Measurements from ENCODE around the gene FAM241B. TPM values are rescaled to one million over a fixed set of nuclear protein-coding genes. Genes with fewer than 3 reads are reported as not detected.

Gene FAM241B
- total and polyA plus RNA-seq, 2 donors from 2014 or later: 7.6 to 23.7 TPM

DNA sequence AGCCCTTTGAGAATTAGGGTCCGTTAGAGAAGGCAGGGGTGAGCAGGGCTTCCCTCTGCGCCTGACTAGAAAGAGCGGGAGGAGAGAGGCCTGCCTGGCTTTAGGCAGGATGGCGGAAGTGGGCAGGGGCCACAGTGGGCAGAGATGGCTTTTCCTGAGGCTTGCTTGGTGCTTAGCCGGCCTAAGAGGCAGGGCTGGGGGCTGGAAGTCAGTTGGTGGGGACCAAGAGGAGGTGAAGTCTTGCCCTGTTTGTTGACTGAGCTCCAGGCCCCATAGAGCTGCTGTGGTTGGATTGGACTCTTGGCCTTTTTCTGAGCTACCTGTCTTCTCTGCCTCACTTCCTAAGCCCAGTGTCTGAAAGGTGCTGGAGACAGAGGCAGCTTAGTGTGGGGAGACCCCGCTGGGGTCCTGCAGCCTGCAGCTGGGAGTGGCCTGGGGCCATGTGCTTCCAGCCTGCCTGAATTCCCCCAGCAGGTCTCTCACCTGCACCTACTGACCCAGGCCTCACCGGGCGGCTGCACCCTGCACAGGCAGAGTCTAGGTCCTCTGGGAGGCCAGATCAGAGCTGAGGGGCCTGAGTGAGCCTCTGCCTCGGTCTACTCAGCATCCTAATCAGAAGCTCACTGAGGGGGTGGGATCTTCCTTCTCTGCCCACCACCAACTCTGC lies 4.8 kb downstream of the FAM241B start:
- H3K27ac ChIP-seq (ENCODE audit: low read depth in 2 of 2, low read length in 2 of 2): no peak overlapping the region
- no peaks in the 10 kb centered on the region for H3K9me3 ChIP-seq (ENCODE audit: control insufficient read depth in 2 of 3, insufficient read depth in 1 of 3, low read length in 3 of 3)
- peaks cover 0 to 4% (median 0%) of the 10 kb centered on the region in 3 donors for H3K4me1 ChIP-seq (ENCODE audit: control insufficient read depth in 2 of 3, insufficient read depth in 2 of 3, low read depth in 1 of 3, low read length in 3 of 3)
- intact Hi-C loops (cut with DNase I): loop anchor here (5.0 kb wide), 1 partner anchor 118 kb away; no protein-coding TSS in a partner anchor
- TF ChIP-seq, protein P1, sequence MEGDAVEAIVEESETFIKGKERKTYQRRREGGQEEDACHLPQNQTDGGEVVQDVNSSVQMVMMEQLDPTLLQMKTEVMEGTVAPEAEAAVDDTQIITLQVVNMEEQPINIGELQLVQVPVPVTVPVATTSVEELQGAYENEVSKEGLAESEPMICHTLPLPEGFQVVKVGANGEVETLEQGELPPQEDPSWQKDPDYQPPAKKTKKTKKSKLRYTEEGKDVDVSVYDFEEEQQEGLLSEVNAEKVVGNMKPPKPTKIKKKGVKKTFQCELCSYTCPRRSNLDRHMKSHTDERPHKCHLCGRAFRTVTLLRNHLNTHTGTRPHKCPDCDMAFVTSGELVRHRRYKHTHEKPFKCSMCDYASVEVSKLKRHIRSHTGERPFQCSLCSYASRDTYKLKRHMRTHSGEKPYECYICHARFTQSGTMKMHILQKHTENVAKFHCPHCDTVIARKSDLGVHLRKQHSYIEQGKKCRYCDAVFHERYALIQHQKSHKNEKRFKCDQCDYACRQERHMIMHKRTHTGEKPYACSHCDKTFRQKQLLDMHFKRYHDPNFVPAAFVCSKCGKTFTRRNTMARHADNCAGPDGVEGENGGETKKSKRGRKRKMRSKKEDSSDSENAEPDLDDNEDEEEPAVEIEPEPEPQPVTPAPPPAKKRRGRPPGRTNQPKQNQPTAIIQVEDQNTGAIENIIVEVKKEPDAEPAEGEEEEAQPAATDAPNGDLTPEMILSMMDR (IDR thresholded peaks at IDR 0.05; ENCODE audit: borderline replicate concordance, extremely low read depth, insufficient read depth): no peak
- FAIRE-seq: no peak
- H3K4me3 ChIP-seq (ENCODE audit: low read length in 3 of 3): no peak overlapping the region
- no peaks in the 10 kb centered on the region for H3K27me3 ChIP-seq (ENCODE audit: control insufficient read depth, insufficient read depth, low read length)
- no peak overlapping the region for H3K9ac ChIP-seq (ENCODE audit: low read length in 3 of 3)
- peak in 1 of 5 donors; percentile 6 for DNase-seq
- no peaks in the 10 kb centered on the region for H3K36me3 ChIP-seq (ENCODE audit: control insufficient read depth in 2 of 3, insufficient read depth in 3 of 3, low read length in 3 of 3)

DNA sequence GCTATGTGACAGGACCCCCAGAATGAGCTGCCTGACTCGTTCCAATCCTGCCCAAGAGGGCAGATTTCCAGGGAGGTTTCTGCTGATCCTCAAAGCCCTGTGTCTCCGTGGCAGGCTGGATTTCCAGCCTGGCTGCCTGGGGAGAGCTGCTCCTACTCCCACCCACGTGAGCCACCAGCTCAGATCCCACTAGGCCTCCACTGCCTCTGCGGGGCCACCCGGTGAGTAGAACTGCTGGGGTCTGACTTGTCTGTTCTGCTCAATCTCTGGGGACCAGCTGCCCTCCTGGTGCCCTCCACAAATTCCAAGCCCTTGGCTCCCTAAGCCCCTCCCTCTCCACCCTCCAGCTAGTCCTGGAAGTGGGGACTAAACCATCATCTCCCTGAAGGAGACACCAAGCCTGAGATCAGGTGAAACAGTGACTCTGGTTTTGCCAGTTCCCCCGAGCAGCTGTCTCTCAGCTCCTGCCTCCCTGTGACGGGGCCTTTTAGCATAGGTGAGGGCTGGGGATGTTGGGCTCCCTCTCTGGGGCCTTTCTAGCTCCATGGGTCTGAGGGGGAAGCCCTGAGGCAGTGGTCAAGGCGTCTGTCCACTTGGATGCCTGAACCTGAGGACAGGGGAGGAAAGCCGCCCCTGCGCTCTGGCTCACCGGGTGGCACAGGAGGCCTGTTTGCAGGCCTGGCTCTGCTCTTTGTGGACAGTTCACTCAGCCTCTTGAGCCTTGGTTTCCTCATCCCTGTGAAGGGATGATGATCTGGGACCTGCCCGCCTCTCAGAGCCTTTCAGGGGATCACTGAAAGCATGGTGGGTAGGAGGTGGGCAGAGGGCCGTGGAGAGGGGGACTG lies 5.6 kb downstream of the FAM241B start:
- DNase-seq (no peak), FAIRE-seq (no peak)
- Histone ChIP-seq H3K9ac (ENCODE audit: low read length in 3 of 3) (no peak overlapping the region), H3K4me1 (ENCODE audit: control insufficient read depth in 2 of 3, insufficient read depth in 2 of 3, low read depth in 1 of 3, low read length in 3 of 3) (peaks cover 0 to 2% (median 0%) of the 10 kb centered on the region in 3 donors), H3K36me3 (ENCODE audit: control insufficient read depth in 2 of 3, insufficient read depth in 3 of 3, low read length in 3 of 3) (no peaks in the 10 kb centered on the region), H3K27ac (ENCODE audit: low read depth in 2 of 2, low read length in 2 of 2) (no peak overlapping the region), H3K4me3 (ENCODE audit: low read length in 3 of 3) (no peak overlapping the region), H3K27me3 (ENCODE audit: control insufficient read depth, insufficient read depth, low read length) (no peaks in the 10 kb centered on the region), H3K9me3 (ENCODE audit: control insufficient read depth in 2 of 3, insufficient read depth in 1 of 3, low read length in 3 of 3) (no peaks in the 10 kb centered on the region)
- TF ChIP-seq, protein P1 (IDR thresholded peaks at IDR 0.05; ENCODE audit: borderline replicate concordance, extremely low read depth, insufficient read depth): no peak
- intact Hi-C loops (cut with DNase I): loop anchor here (5.0 kb wide), 1 partner anchor 118 kb away; no protein-coding TSS in a partner anchor

- H3K27ac ChIP-seq (ENCODE audit: low read depth in 2 of 2, low read length in 2 of 2): no peak overlapping the region
- FAIRE-seq (no peak), DNase-seq (no peak)
- H3K9ac ChIP-seq (ENCODE audit: low read length in 3 of 3): no peak overlapping the region
- H3K4me1 ChIP-seq (ENCODE audit: control insufficient read depth in 2 of 3, insufficient read depth in 2 of 3, low read depth in 1 of 3, low read length in 3 of 3): no peaks in the 10 kb centered on the region
- TF ChIP-seq, protein P1 (IDR thresholded peaks at IDR 0.05; ENCODE audit: borderline replicate concordance, extremely low read depth, insufficient read depth): no peak
- intact Hi-C loops (cut with DNase I): loop anchor here (5.0 kb wide), 1 partner anchor 119 kb away; no protein-coding TSS in a partner anchor
- H3K27me3 ChIP-seq (ENCODE audit: control insufficient read depth, insufficient read depth, low read length): no peaks in the 10 kb centered on the region
- no peaks in the 10 kb centered on the region for H3K36me3 ChIP-seq (ENCODE audit: control insufficient read depth in 2 of 3, insufficient read depth in 3 of 3, low read length in 3 of 3)
- no peak overlapping the region for H3K4me3 ChIP-seq (ENCODE audit: low read length in 3 of 3)
- no peaks in the 10 kb centered on the region for H3K9me3 ChIP-seq (ENCODE audit: control insufficient read depth in 2 of 3, insufficient read depth in 1 of 3, low read length in 3 of 3)
These were observed 6.2 kb downstream of the FAM241B start for GRCh38 chr10:69636273-69636575.

Measured in kidney (tissue), 14 donors.